K562 (cell line): ENCODE measurements around the gene RPL14. TPM values are rescaled to one million over a fixed set of nuclear protein-coding genes. Genes with fewer than 3 reads are reported as not detected.

ENCODE experiments used
- ATF1 ChIP-seq, 2 experiments: fragments of 450-650 bp in 1 of 2; IDR thresholded peaks; 2 replicates each; pipeline ENCODE4 v1.6.1; 2016; ENCODE audit warnings: missing compliant biosample characterization in 1 of 2, missing genetic modification characterization in 1 of 2
- BHLHE40 ChIP-seq: IDR thresholded peaks from 2 replicates; pipeline ENCODE4 v1.6.1; 2011; ENCODE audit warnings: low read length, improper control_type of control experiment
- CBFA2T3 ChIP-seq: fragments of 450-650 bp; IDR thresholded peaks from 2 replicates; pipeline ENCODE4 v1.6.1; 2017
- COPS2 ChIP-seq: fragments of 450-650 bp; conservative IDR thresholded peaks from 2 replicates; pipeline ENCODE4 v1.6.1; 2016; ENCODE audit warnings: mild to moderate bottlenecking, moderate library complexity
- DPF2 ChIP-seq: fragments of 450-650 bp; IDR thresholded peaks from 2 replicates; pipeline ENCODE4 v1.6.1; 2016
- FOSL1 ChIP-seq: fragments of 200-800 bp; sonication (Bioruptor generic); conservative IDR thresholded peaks from 2 replicates; pipeline ENCODE4 v1.6.1; 2016; ENCODE audit warnings: missing genetic modification characterization, missing compliant biosample characterization
- FOXA3 ChIP-seq, 2 experiments: fragments of 450-650 bp in 1 of 2; sonication (generic) in 1 of 2; formaldehyde crosslinking; IDR thresholded peaks in 1 of 2; conservative IDR thresholded peaks in 1 of 2; 2 replicates each; pipeline versions ENCODE4 v1.4.0 to v1.8.0; 2020 to 2022; ENCODE audit warnings: mild to moderate bottlenecking in 2 of 2, missing genetic modification reagents in 1 of 2
- HDAC1 ChIP-seq, 2 experiments: fragments of 450-650 bp; IDR thresholded peaks; 2 replicates each; pipeline ENCODE4 v1.6.1; 2016 to 2017; ENCODE audit warnings: inconsistent platforms in 1 of 2, mild to moderate bottlenecking in 1 of 2, moderate library complexity in 1 of 2
- HDAC2 ChIP-seq: fragments of 450-650 bp; IDR thresholded peaks from 2 replicates; pipeline ENCODE4 v1.6.1; 2016; ENCODE audit warnings: mild to moderate bottlenecking
- MEIS2 ChIP-seq: fragments of 450-650 bp; IDR thresholded peaks from 2 replicates; pipeline ENCODE4 v1.6.1; 2014; ENCODE audit warnings: mild to moderate bottlenecking; ENCODE audit not compliant: partially characterized antibody
- NCOA4 ChIP-seq: fragments of 450-650 bp; IDR thresholded peaks from 2 replicates; pipeline ENCODE4 v1.6.1; 2018; ENCODE audit warnings: mild to moderate bottlenecking; ENCODE audit not compliant: partially characterized antibody
- TAL1 ChIP-seq: fragments of 450-650 bp; IDR thresholded peaks from 2 replicates; pipeline ENCODE4 v1.6.1; 2016; ENCODE audit warnings: mild to moderate bottlenecking
- TCF3 ChIP-seq: sonication (generic); formaldehyde crosslinking; IDR thresholded peaks from 2 replicates; pipeline ENCODE4 v1.4.0; 2020; ENCODE audit warnings: mild to moderate bottlenecking, missing genetic modification reagents
- ZEB2 ChIP-seq: fragments of 450-650 bp; IDR thresholded peaks from 2 replicates; pipeline ENCODE4 v1.6.1; 2016
- ZNF766 ChIP-seq: fragments of 200-800 bp; sonication (Bioruptor generic); conservative IDR thresholded peaks from 2 replicates; pipeline ENCODE4 v1.6.1; 2016; ENCODE audit warnings: missing genetic modification characterization, missing compliant biosample characterization
- polyA plus RNA-seq, 8 experiments: library from polyadenylated mRNA; depleted of rRNA in 4 of 8; stranded (reverse) in 5 of 8; unstranded in 3 of 8; fragments of >200 nt; fragmentation: Nextera tagmentation in 2 of 8; fragmentation: Illumina TruSeq in 1 of 8; extraction: Ambion mirVana in 2 of 8; extraction: Trizol in 1 of 8; gene quantifications; 2 replicates each; pipeline versions ENCODE4 v1.2.1 to v1.2.3, GENCODE V29; 2011 to 2014; ENCODE audit warnings: inconsistent platforms in 1 of 8, missing spikeins in 1 of 8
- total RNA-seq, 7 experiments: library from RNA; depleted of rRNA in 6 of 7; stranded (reverse); fragments of >200 nt in 6 of 7; fragmentation: Illumina TruSeq in 2 of 7; extraction: Trizol in 2 of 7; gene quantifications; 2 replicates each; pipeline versions ENCODE4 v1.2.1 to v1.2.3, GENCODE V29; 2011 to 2021; ENCODE audit warnings: low replicate concordance in 1 of 7
- TF ChIP-seq, protein P1 (sequence below): fragments of 200-600 bp; sonication (generic); IDR thresholded peaks from one replicate; pipeline ENCODE4 v1.6.1; 2012; ENCODE audit warnings: mild to moderate bottlenecking, low read depth, low read length, inconsistent platforms
- TF ChIP-seq, protein P2 (sequence below): sonication (generic); IDR thresholded peaks from 2 replicates; pipeline ENCODE4 v1.6.1; 2016

RPL14 gene
- total and polyA plus RNA-seq, 9 of the 15 experiments (the other 6 are each of a cell fraction or from before 2014, with no cell fraction given), result 851 to 4,649 (median 2,133) TPM

DNA sequence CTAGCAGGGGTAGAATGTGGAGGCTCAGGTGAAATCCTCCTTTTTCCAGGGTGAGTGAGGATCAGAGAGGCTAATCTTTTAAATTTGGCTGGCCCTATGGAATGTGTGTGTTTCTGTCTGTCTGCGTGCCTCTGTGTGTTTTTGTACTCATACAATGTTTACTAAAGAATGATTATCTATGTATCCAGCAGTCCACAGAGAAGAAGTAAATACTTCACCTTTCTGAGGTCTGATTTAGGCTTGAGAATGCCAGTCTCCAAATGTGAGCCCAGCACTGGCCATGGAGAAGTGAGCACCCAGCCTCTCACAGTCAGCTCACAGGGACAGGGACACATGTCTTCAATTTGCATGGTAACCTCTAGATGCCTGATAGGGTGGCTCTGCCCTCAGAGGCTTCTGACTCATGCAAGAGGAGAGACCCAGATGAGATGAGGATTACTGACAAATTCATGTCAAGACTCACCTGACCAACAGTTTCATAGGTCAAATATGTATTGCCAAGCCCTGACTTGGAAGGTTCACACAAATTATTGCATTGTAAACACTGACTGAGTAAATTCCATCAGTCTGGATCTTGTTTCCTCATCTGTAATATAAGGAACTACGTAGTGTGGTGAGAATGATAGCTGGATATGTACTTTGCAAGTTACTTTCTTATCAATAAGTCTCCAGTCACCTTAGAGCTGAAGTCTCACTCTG, 39.1 kb upstream of the RPL14 start (continued):
- peak; percentile 49 for TF ChIP-seq TCF3
- TF ChIP-seq ZNF766 (CRISPR knock-in tag), result peak; percentile 60; the same call in 1 of the 2 replicates
- peak; percentile 85 for TF ChIP-seq ZEB2
- peak; percentile 52 for TF ChIP-seq TAL1
- no peak for TF ChIP-seq NCOA4
- peak; percentile 87 for TF ChIP-seq DPF2
- TF ChIP-seq, protein P1, sequence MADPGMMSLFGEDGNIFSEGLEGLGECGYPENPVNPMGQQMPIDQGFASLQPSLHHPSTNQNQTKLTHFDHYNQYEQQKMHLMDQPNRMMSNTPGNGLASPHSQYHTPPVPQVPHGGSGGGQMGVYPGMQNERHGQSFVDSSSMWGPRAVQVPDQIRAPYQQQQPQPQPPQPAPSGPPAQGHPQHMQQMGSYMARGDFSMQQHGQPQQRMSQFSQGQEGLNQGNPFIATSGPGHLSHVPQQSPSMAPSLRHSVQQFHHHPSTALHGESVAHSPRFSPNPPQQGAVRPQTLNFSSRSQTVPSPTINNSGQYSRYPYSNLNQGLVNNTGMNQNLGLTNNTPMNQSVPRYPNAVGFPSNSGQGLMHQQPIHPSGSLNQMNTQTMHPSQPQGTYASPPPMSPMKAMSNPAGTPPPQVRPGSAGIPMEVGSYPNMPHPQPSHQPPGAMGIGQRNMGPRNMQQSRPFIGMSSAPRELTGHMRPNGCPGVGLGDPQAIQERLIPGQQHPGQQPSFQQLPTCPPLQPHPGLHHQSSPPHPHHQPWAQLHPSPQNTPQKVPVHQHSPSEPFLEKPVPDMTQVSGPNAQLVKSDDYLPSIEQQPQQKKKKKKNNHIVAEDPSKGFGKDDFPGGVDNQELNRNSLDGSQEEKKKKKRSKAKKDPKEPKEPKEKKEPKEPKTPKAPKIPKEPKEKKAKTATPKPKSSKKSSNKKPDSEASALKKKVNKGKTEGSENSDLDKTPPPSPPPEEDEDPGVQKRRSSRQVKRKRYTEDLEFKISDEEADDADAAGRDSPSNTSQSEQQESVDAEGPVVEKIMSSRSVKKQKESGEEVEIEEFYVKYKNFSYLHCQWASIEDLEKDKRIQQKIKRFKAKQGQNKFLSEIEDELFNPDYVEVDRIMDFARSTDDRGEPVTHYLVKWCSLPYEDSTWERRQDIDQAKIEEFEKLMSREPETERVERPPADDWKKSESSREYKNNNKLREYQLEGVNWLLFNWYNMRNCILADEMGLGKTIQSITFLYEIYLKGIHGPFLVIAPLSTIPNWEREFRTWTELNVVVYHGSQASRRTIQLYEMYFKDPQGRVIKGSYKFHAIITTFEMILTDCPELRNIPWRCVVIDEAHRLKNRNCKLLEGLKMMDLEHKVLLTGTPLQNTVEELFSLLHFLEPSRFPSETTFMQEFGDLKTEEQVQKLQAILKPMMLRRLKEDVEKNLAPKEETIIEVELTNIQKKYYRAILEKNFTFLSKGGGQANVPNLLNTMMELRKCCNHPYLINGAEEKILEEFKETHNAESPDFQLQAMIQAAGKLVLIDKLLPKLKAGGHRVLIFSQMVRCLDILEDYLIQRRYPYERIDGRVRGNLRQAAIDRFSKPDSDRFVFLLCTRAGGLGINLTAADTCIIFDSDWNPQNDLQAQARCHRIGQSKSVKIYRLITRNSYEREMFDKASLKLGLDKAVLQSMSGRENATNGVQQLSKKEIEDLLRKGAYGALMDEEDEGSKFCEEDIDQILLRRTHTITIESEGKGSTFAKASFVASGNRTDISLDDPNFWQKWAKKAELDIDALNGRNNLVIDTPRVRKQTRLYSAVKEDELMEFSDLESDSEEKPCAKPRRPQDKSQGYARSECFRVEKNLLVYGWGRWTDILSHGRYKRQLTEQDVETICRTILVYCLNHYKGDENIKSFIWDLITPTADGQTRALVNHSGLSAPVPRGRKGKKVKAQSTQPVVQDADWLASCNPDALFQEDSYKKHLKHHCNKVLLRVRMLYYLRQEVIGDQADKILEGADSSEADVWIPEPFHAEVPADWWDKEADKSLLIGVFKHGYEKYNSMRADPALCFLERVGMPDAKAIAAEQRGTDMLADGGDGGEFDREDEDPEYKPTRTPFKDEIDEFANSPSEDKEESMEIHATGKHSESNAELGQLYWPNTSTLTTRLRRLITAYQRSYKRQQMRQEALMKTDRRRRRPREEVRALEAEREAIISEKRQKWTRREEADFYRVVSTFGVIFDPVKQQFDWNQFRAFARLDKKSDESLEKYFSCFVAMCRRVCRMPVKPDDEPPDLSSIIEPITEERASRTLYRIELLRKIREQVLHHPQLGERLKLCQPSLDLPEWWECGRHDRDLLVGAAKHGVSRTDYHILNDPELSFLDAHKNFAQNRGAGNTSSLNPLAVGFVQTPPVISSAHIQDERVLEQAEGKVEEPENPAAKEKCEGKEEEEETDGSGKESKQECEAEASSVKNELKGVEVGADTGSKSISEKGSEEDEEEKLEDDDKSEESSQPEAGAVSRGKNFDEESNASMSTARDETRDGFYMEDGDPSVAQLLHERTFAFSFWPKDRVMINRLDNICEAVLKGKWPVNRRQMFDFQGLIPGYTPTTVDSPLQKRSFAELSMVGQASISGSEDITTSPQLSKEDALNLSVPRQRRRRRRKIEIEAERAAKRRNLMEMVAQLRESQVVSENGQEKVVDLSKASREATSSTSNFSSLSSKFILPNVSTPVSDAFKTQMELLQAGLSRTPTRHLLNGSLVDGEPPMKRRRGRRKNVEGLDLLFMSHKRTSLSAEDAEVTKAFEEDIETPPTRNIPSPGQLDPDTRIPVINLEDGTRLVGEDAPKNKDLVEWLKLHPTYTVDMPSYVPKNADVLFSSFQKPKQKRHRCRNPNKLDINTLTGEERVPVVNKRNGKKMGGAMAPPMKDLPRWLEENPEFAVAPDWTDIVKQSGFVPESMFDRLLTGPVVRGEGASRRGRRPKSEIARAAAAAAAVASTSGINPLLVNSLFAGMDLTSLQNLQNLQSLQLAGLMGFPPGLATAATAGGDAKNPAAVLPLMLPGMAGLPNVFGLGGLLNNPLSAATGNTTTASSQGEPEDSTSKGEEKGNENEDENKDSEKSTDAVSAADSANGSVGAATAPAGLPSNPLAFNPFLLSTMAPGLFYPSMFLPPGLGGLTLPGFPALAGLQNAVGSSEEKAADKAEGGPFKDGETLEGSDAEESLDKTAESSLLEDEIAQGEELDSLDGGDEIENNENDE, result no peak
- TF ChIP-seq BHLHE40, result peak; percentile 21; the same call in 1 of the 2 replicates
- TF ChIP-seq, protein P2, sequence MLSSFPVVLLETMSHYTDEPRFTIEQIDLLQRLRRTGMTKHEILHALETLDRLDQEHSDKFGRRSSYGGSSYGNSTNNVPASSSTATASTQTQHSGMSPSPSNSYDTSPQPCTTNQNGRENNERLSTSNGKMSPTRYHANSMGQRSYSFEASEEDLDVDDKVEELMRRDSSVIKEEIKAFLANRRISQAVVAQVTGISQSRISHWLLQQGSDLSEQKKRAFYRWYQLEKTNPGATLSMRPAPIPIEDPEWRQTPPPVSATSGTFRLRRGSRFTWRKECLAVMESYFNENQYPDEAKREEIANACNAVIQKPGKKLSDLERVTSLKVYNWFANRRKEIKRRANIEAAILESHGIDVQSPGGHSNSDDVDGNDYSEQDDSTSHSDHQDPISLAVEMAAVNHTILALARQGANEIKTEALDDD, result peak; percentile 60
- peak; percentile 38; the same call in 1 of the 2 replicates for TF ChIP-seq HDAC2
- TF ChIP-seq MEIS2, result peak; percentile 66
- TF ChIP-seq FOXA3 (CRISPR knock-in tag; conservative IDR thresholded peaks at IDR 0.05 in 1 of 2, IDR thresholded peaks at IDR 0.05 in 1 of 2), result peak in 1 of 2 experiments; percentile 72; a peak in 2 of 4 replicates
- TF ChIP-seq ATF1 (CRISPR knock-in tag; IDR thresholded peaks at IDR 0.05), result no peak
- peak; percentile 37; the same call in 1 of the 2 replicates for TF ChIP-seq ATF1 (tag; IDR thresholded peaks at IDR 0.05)
- peak; percentile 93 for TF ChIP-seq FOSL1 (tag)
- peak; percentile 73 for TF ChIP-seq CBFA2T3
- peak in 1 of 2 experiments; percentile 50; a peak in 1 of 4 replicates for TF ChIP-seq HDAC1 (IDR thresholded peaks at IDR 0.05)
- TF ChIP-seq COPS2, result no peak
